ENCODE measurements around the gene YJEFN3.

YJEFN3 gene

DNA sequence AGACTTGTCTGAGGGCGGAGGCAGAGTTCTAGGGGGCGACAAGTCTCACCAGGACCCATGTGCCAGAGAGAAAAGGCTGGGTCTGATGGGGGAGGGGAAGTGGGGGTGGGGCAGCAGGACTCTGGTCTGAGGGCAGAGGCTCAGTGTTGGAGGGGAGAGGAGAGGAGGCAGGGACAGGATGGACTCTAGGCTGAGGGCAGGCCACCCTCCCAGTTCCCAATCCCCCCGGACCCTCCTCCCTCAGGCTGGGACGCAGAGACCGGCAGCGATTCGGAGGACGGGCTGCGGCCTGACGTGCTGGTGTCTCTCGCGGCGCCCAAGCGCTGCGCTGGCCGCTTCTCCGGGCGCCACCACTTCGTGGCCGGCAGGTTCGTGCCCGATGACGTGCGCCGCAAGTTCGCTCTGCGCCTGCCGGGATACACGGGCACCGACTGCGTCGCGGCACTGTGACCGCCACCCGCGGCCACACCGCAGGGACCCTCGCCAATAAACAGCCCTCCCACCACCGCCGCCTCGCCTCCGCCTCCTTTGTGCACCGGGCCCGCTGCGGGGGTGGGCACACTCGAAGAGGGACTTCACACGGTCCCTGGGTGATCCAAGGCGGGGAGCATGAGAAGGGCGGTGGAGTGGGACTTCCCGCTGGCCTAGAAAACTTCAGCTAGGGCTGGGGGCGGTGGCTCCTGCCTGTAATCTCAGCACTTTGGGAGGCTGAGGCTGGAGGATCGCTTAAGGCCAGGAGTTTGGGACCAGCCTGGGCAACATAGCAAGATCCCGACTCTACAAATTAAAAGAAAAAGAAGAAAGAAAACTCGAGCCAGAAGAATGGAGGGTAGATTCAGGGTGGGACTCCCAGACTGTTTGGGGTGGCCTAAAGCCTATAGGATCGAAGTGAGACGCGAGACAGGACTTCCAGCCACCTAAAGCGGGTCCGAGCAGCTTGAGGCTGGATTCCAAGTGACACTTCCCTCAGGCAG, 8.7 kb downstream of the YJEFN3 start:
- no peak for DNase-seq
- H3K4me1 Mint-ChIP-seq (ENCODE audit: low read depth), result peaks cover 24% of the 10 kb centered on the region

DNA sequence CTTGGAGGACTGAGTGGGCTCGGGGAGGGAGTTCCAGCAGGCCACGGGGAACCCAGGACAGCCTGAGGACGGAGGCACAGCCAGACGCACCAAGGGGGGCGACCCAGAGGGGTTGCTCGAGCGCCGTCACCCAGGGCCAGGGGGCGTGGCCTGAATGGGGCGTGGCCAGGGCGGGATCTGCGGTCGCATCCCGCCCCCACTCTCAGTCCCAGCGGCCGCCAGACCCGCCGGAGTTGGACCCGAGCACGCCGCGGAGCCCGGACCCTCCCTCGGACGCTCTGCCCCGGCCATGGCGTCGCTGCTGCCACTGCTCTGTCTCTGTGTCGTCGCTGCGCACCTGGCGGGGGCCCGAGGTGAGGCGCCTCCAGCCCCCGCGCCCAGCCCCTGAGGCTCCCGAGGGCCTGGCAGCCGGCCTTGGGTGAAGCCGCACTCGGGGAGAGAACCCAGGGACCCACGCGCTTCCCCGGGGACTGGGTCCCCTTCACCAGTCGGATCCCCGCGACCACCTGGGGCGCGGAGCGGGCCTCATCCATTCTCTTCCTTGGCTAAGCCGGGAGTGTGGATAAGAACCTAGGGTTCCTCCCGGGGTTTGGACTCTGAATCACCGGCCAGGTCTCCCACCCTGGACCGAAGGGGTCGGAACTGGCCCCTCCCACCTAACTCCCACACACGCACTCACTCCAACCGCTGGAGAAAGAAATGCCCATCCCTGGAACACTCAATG, 9.5 kb downstream of the YJEFN3 start, which contains the start of gene CILP2:
TSS of gene CILP2 (plus strand) at position 205 of the 724 bp plus-strand sequence. CDS start at position 290, 85 bp downstream.
- H3K4me3 Mint-ChIP-seq, result peak within 1 kb of the TSS; percentile 30
- H3K9me3 Mint-ChIP-seq, result no peaks in the 10 kb centered on the region
- peak; percentile 64 for DNase-seq
- H3K36me3 Mint-ChIP-seq (ENCODE audit: low read depth), result no peaks in the 10 kb centered on the region
- H3K27ac Mint-ChIP-seq, result peak within 1 kb of the TSS; percentile 71
- H3K4me1 Mint-ChIP-seq (ENCODE audit: low read depth), result peaks cover 24% of the 10 kb centered on the region
- H3K27me3 Mint-ChIP-seq, result peaks cover 7% of the 10 kb centered on the region

More for the DNA sequence above, 8.7 kb downstream of the YJEFN3 start:
- Mint-ChIP-seq H3K27me3 (peaks cover 7% of the 10 kb centered on the region), H3K27ac (peak overlapping the region; percentile 56), H3K9me3 (no peaks in the 10 kb centered on the region), H3K36me3 (ENCODE audit: low read depth) (no peaks in the 10 kb centered on the region), H3K4me3 (no peak overlapping the region)

GRCh38 chr19:19538785-19539166, 10.1 kb downstream of the YJEFN3 start:
- no peak for DNase-seq
- Mint-ChIP-seq H3K36me3 (ENCODE audit: low read depth) (no peaks in the 10 kb centered on the region), H3K4me3 (peak overlapping the region; percentile 30), H3K27ac (peak overlapping the region; percentile 71), H3K9me3 (no peaks in the 10 kb centered on the region), H3K4me1 (ENCODE audit: low read depth) (peaks cover 24% of the 10 kb centered on the region), H3K27me3 (peaks cover 7% of the 10 kb centered on the region)

DNA sequence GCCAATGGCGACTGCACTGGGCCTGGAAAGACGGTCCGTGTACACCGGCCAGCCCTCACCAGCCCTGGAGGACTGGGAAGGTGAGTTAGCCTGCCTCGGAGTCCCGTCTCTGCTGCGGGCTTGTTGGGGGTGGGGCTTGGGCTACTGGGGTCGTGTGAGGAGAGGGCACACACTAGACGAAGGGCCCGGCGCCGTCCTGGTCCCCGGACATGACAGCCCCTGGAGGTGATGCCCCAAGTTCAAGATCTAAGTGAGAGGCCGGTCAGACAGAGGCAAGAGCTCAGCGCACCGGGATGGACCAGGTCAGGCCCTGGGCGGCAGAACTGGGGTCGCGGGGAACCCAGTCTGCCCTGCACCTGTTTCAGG, 11.0 kb downstream of the YJEFN3 start:
- no peaks in the 10 kb centered on the region for H3K9me3 Mint-ChIP-seq
- H3K36me3 Mint-ChIP-seq (ENCODE audit: low read depth), result no peaks in the 10 kb centered on the region
- peaks cover 7% of the 10 kb centered on the region for H3K27me3 Mint-ChIP-seq
- H3K4me3 Mint-ChIP-seq, result no peak overlapping the region
- DNase-seq, result no peak
- H3K4me1 Mint-ChIP-seq (ENCODE audit: low read depth), result peaks cover 24% of the 10 kb centered on the region
- H3K27ac Mint-ChIP-seq, result no peak overlapping the region

DNA sequence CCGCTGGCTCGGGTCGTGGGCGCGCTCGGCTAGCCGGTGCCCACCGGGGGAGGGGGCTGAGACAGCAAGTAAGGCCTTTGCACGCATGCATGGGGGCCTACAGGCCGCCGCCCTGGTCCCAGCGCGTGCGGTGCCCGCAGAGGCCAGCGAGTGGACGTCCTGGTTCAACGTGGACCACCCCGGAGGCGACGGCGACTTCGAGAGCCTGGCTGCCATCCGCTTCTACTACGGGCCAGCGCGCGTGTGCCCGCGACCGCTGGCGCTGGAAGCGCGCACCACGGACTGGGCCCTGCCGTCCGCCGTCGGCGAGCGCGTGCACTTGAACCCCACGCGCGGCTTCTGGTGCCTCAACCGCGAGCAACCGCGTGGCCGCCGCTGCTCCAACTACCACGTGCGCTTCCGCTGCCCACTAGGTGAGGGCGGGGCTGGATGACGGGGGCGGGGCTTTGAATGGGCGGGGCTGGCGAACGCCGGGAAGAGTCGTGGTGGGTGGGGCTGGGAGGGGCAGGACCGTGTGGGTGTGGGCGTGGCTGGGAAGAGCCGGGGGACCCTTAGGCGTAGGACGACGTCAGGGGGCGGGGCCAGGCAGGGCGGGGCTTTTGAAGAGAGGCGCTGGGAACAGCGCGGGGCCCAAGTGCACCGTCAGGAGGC, 11.5 kb downstream of the YJEFN3 start:
- Mint-ChIP-seq H3K36me3 (ENCODE audit: low read depth) (no peaks in the 10 kb centered on the region), H3K9me3 (no peaks in the 10 kb centered on the region), H3K27ac (peak overlapping the region; percentile 73), H3K27me3 (peaks cover 7% of the 10 kb centered on the region), H3K4me1 (ENCODE audit: low read depth) (peaks cover 24% of the 10 kb centered on the region), H3K4me3 (peak overlapping the region; percentile 60)
- DNase-seq, result peak; percentile 78

DNA sequence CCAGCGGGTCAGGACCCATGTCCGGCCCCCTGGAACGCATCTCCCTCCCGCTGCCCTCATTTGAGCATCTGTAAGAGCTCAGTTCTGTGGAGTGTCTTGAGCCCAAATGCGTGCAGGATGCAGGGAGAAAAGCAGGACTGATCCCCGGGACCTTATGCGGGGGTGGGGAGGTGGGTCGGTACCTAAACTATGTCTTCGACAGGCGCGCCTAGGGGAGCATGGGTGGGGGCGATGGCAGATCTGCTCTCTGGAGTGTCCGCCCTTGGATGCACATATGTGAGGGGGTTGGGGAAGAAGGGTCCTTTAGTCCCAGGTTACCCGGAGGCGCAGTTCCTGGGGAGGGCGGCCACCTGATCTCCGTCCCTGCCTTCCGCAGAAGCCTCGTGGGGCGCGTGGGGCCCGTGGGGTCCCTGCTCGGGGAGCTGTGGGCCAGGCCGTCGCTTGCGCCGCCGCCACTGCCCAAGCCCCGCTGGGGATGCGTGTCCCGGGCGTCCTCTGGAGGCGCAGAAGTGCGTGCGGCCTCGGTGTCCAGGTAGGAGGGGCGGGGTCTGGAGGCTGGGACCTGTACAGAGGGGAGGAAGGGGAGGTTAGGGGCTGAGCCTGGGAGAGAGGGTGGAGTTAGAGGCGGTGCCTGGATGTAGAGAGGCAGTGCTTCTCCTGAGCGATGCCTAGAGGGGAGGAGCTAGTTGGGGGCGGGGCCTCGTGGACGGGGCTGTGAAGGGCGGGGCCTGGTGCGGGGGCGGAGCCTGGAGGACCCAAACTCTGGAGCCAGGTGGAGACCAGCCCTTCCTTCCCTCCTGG, 12.2 kb downstream of the YJEFN3 start:
- Mint-ChIP-seq H3K9me3 (no peaks in the 10 kb centered on the region), H3K4me1 (ENCODE audit: low read depth) (peaks cover 24% of the 10 kb centered on the region), H3K4me3 (peak overlapping the region; percentile 60), H3K36me3 (ENCODE audit: low read depth) (no peaks in the 10 kb centered on the region), H3K27me3 (peaks cover 7% of the 10 kb centered on the region), H3K27ac (peak overlapping the region; percentile 73)
- DNase-seq, result peak; percentile 84

DNA sequence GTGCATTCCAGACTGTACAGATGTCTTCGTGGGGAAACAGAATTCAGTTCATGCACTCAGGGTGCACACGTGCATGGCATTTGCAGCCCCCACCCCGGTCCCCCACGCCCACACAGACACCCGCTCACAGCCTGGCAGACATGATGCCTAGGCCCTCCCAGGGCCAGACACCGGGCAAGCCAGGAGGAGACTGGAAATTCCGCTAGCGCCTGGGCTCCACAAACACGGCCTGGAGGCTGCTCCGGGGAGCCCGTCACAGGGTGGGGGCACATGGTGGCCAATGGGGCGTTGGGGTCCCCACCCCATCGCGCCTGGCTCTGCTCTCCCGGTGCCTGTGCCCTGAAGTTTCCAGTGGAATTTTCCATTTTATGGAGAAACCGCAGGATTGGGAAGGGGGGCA, 12.9 kb downstream of the YJEFN3 start:
- Mint-ChIP-seq H3K27me3 (peaks cover 7% of the 10 kb centered on the region), H3K9me3 (no peaks in the 10 kb centered on the region), H3K4me3 (no peak overlapping the region), H3K36me3 (ENCODE audit: low read depth) (no peaks in the 10 kb centered on the region), H3K4me1 (ENCODE audit: low read depth) (peaks cover 24% of the 10 kb centered on the region), H3K27ac (no peak overlapping the region)
- DNase-seq, result no peak

DNA sequence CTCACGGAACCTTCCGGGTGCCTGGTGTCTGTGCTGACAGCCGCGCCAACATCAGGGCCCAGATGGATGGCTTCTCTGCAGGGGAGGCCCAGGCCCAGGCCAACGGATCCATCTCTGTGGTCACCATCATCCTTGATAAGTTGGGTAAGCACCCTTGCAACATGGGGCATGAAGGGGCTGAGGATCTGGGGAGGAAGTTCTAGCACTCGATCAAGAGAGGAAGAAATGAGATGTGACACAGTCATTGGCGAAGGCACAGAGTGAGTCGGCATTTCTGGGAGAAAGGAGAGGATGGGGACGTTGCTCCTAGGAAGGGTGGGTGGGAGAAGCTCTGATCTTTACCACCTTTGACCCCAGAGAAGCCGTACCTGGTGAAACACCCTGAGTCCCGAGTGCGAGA, 13.8 kb downstream of the YJEFN3 start:
- Mint-ChIP-seq H3K27me3 (peaks cover 7% of the 10 kb centered on the region), H3K4me1 (ENCODE audit: low read depth) (peaks cover 24% of the 10 kb centered on the region), H3K9me3 (no peaks in the 10 kb centered on the region), H3K36me3 (ENCODE audit: low read depth) (no peaks in the 10 kb centered on the region), H3K27ac (no peak overlapping the region), H3K4me3 (no peak overlapping the region)
- DNase-seq, result no peak

DNA sequence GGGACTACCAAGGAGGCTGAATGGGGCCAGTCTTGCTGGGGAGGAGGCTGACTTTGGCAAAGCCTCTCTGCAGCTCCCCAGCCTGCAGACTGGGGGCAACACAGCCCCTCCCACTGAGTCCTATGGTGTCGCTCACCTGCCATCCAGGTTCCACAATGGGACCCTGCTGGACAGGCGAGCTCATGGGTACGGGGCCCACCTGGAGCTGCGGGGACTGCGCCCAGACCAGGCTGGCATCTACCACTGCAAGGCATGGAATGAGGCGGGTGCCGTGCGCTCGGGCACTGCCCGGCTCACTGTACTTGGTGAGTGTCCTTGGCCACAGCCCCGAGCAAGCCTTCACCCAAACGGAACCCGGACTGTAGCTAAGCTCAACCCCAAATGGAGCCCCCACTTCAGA, 14.4 kb downstream of the YJEFN3 start:
- no peak for DNase-seq
- Mint-ChIP-seq H3K36me3 (ENCODE audit: low read depth) (no peaks in the 10 kb centered on the region), H3K27me3 (peaks cover 7% of the 10 kb centered on the region), H3K9me3 (no peaks in the 10 kb centered on the region), H3K4me3 (no peak overlapping the region), H3K4me1 (ENCODE audit: low read depth) (peaks cover 19% of the 10 kb centered on the region), H3K27ac (no peak overlapping the region)

GRCh38 chr19:19543640-19544039, 14.9 kb downstream of the YJEFN3 start:
- Mint-ChIP-seq H3K9me3 (no peaks in the 10 kb centered on the region), H3K27ac (no peak overlapping the region), H3K4me3 (no peak overlapping the region), H3K36me3 (ENCODE audit: low read depth) (no peaks in the 10 kb centered on the region), H3K4me1 (ENCODE audit: low read depth) (peaks cover 17% of the 10 kb centered on the region), H3K27me3 (peaks cover 5% of the 10 kb centered on the region)
- no peak for DNase-seq

GRCh38 chr19:19544257-19544953, 15.7 kb downstream of the YJEFN3 start:
- Mint-ChIP-seq H3K36me3 (ENCODE audit: low read depth) (no peaks in the 10 kb centered on the region), H3K27ac (no peak overlapping the region), H3K9me3 (no peaks in the 10 kb centered on the region), H3K4me3 (no peak overlapping the region), H3K4me1 (ENCODE audit: low read depth) (peaks cover 12% of the 10 kb centered on the region), H3K27me3 (peaks cover 3% of the 10 kb centered on the region)
- DNase-seq, result no peak

GRCh38 chr19:19544954-19545591, 16.4 kb downstream of the YJEFN3 start:
- H3K4me1 Mint-ChIP-seq (ENCODE audit: low read depth), result peaks cover 12% of the 10 kb centered on the region
- no peak overlapping the region for H3K4me3 Mint-ChIP-seq
- peaks cover 3% of the 10 kb centered on the region for H3K27me3 Mint-ChIP-seq
- no peaks in the 10 kb centered on the region for H3K36me3 Mint-ChIP-seq (ENCODE audit: low read depth)
- no peak overlapping the region for H3K27ac Mint-ChIP-seq
- no peak for DNase-seq
- H3K9me3 Mint-ChIP-seq, result no peaks in the 10 kb centered on the region

DNA sequence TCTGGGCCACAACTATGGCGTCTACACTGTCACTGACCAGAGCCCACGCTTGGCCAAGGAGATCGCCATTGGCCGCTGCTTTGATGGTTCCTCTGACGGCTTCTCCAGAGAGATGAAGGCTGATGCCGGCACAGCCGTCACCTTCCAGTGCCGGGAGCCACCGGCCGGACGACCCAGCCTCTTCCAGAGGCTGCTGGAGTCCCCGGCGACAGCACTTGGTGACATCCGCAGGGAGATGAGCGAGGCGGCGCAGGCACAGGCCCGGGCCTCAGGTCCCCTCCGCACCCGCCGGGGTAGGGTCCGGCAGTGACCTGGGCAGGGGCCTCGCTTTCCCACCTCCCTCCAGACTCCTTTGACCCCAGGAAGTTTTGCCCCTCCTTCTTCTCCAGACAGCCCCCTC, 17.0 kb downstream of the YJEFN3 start:
- no peak for DNase-seq

More for the DNA sequence above, 17.0 kb downstream of the YJEFN3 start:
- H3K27me3 Mint-ChIP-seq, result peaks cover 3% of the 10 kb centered on the region
- peaks cover 9% of the 10 kb centered on the region for H3K4me1 Mint-ChIP-seq (ENCODE audit: low read depth)
- H3K27ac Mint-ChIP-seq, result no peak overlapping the region
- no peaks in the 10 kb centered on the region for H3K36me3 Mint-ChIP-seq (ENCODE audit: low read depth)
- H3K4me3 Mint-ChIP-seq, result no peak overlapping the region
- no peaks in the 10 kb centered on the region for H3K9me3 Mint-ChIP-seq

Measured in activated T-cell treated with anti-CD3 and anti-CD28 coated beads, Interleukin-2, amount 50 U/mL, for 24 hours (primary cell).